Suprapubic skin (tissue), 3 donors: Measurements from ENCODE around the gene TRIM65.

ENCODE experiments used
- CTCF ChIP-seq, 2 donors: fragments of 200-600 bp in 1 of 2; fragments of 450-650 bp in 1 of 2; sonication (generic) in 1 of 2; IDR thresholded peaks; one replicate each; pipeline ENCODE4 v1.5.1; 2016 to 2019; ENCODE audit warnings: antibody characterized with exemption in 2 of 2, mild to moderate bottlenecking in 1 of 2, moderate library complexity in 1 of 2
- POLR2A ChIP-seq, 2 donors: fragments of 450-650 bp; IDR thresholded peaks; one replicate each; pipeline ENCODE4 v1.6.1; 2017; ENCODE audit warnings: antibody characterized with exemption in 2 of 2, mild to moderate bottlenecking in 2 of 2, moderate library complexity in 2 of 2

DNA sequence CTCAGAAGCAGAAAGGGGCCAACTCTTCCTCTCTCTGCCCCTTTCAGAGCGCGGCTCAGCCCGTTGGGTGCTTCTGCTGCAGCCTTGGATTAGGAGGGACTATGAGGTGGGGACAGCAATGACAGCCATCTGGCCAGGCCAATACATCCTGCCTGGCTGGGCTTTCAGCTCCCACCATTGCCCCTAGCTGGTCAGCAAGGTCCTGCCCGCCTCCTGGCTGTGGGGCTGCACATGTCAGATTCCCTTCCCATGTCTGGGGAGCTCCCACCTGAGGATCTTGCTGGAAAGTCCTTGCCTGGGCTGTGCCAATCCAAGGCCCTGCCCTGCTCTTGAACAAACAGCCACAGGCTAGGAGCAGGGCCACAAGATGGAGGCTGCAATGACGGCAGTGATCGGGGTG lies 8.3 kb downstream of the TRIM65 start:
- TF ChIP-seq CTCF (IDR thresholded peaks at IDR 0.05) (no peak), POLR2A (IDR thresholded peaks at IDR 0.05) (no peak)
